NOMO-1 treated with DMSO at 0.1 percent for 48 hours (cell line): ENCODE measurements around the gene HARBI1.

ENCODE experiments used
- DNase-seq: peaks from one replicate; lab custom pipeline; 2025; ENCODE audit not compliant: unreplicated experiment; lab: John Stamatoyannopoulos, UW

HARBI1 gene

GRCh38 chr11:46635557-46636139, 18.6 kb upstream of the HARBI1 start:
- DNase-seq: no peak

- DNase-seq: no peak
Measured at GRCh38 chr11:46633291-46634217, 16.5 kb upstream of the HARBI1 start.

- no peak for DNase-seq
Measured at GRCh38 chr11:46632502-46632901, 15.5 kb upstream of the HARBI1 start.

GRCh38 chr11:46631676-46632075, 14.6 kb upstream of the HARBI1 start:
- no peak for DNase-seq

GRCh38 chr11:46630237-46630636, 13.2 kb upstream of the HARBI1 start:
- no peak for DNase-seq

- DNase-seq: no peak
Measured at GRCh38 chr11:46628961-46629360, 11.9 kb upstream of the HARBI1 start.

- DNase-seq: no peak
Measured at GRCh38 chr11:46625406-46625805, 8.4 kb upstream of the HARBI1 start.

GRCh38 chr11:46618837-46619236, 1.8 kb upstream of the HARBI1 start:
- DNase-seq: no peak

- no peak for DNase-seq
Measured at GRCh38 chr11:46617972-46618314, 916 bp upstream of the HARBI1 start.

- DNase-seq: peak; percentile 22
Measured at GRCh38 chr11:46616551-46617133, 385 bp downstream of the HARBI1 start.

GRCh38 chr11:46615756-46616155, 1.3 kb downstream of the HARBI1 start:
- no peak for DNase-seq

- DNase-seq: no peak
Measured at GRCh38 chr11:46612326-46612725, 4.7 kb downstream of the HARBI1 start.

GRCh38 chr11:46611526-46612304, 5.3 kb downstream of the HARBI1 start:
- no peak for DNase-seq

- no peak for DNase-seq
Measured at GRCh38 chr11:46609386-46609785, 7.6 kb downstream of the HARBI1 start.

GRCh38 chr11:46607516-46607915, 9.5 kb downstream of the HARBI1 start:
- DNase-seq: no peak

GRCh38 chr11:46604796-46605195, 12.2 kb downstream of the HARBI1 start:
- no peak for DNase-seq

GRCh38 chr11:46603704-46604308, 13.2 kb downstream of the HARBI1 start:
- DNase-seq: peak; percentile 65

GRCh38 chr11:46601129-46601528, 15.9 kb downstream of the HARBI1 start:
- no peak for DNase-seq

GRCh38 chr11:46600194-46600960, 16.6 kb downstream of the HARBI1 start:
- no peak for DNase-seq
